HG02588 (cell line): ENCODE measurements around the gene IRX3.

Experiments used
- ATAC-seq: cut with Tn5 transposase; IDR thresholded peaks from one replicate; pipeline ENCODE4 v1.9.1; 2021; ENCODE audit warnings: mild to moderate bottlenecking, moderate library complexity; ENCODE audit not compliant: unreplicated experiment

Gene IRX3

GRCh38 chr16:54291656-54292487, 5.3 kb upstream of the IRX3 start:
- no peak for ATAC-seq

GRCh38 chr16:54290833-54291655, 4.5 kb upstream of the IRX3 start:
- ATAC-seq, result no peak

- ATAC-seq, result no peak
Observed at GRCh38 chr16:54289945-54290832, 3.6 kb upstream of the IRX3 start.

- no peak for ATAC-seq
Observed at GRCh38 chr16:54289242-54289944, 2.8 kb upstream of the IRX3 start.

- no peak for ATAC-seq
Observed at GRCh38 chr16:54288835-54289241, 2.3 kb upstream of the IRX3 start.

GRCh38 chr16:54288030-54288834, 1.6 kb upstream of the IRX3 start:
- no peak for ATAC-seq

GRCh38 chr16:54287131-54288029, 793 bp upstream of the IRX3 start:
- ATAC-seq, result no peak

GRCh38 chr16:54286090-54286365, 559 bp downstream of the IRX3 start:
- ATAC-seq, result no peak

GRCh38 chr16:54285414-54286089, 1.0 kb downstream of the IRX3 start:
- no peak for ATAC-seq

- ATAC-seq, result no peak
Observed at GRCh38 chr16:54284931-54285413, 1.6 kb downstream of the IRX3 start.

- ATAC-seq, result no peak
Observed at GRCh38 chr16:54284319-54284930, 2.2 kb downstream of the IRX3 start.

- no peak for ATAC-seq
Observed at GRCh38 chr16:54283725-54284318, 2.8 kb downstream of the IRX3 start.

GRCh38 chr16:54282928-54283724, 3.5 kb downstream of the IRX3 start:
- no peak for ATAC-seq

- ATAC-seq, result no peak
Observed at GRCh38 chr16:54282202-54282927, 4.2 kb downstream of the IRX3 start.

GRCh38 chr16:54281535-54282201, 4.9 kb downstream of the IRX3 start:
- ATAC-seq, result no peak
